K562 (cell line): ENCODE measurements around the gene GPR153. TPM values are rescaled to one million over a fixed set of nuclear protein-coding genes. Genes with fewer than 3 reads are reported as not detected.

ENCODE experiments used
- ATAC-seq: fragments of 200-7000 bp; cut with Tn5 transposase; 3 replicates; pipeline ENCODE4 v1.9.1; 2020; ENCODE audit warnings: moderate library complexity
- BruUV-seq: library from RNA; stranded (reverse); fragments of 400-500 nt; replicated peaks from 2 replicates; lab custom pipeline; 2021; lab: Mats Ljungman, UMichigan
- CTCF ChIA-PET: fragments of 300-600 bp; formaldehyde crosslinking; extraction: SDS; loops from one replicate; lab custom pipeline; 2021; ENCODE audit warnings: low intra/inter-chr PET ratio; lab: Yijun Ruan, JAX
- POLR2A ChIA-PET: fragments of 300-600, 350-650 bp; sonication (Branson Sonifier 250); formaldehyde crosslinking; extraction: SDS; loops from one replicate; lab custom pipeline; 2021; ENCODE audit warnings: antibody characterized with exemption, inconsistent platforms; lab: Yijun Ruan, JAX
- DNase-seq, 4 experiments: peaks; one replicate each; pipeline versions ENCODE4 v3.0.0 to v3.0.0-alpha.2; 2011 to 2018; ENCODE audit warnings: low spot score in 3 of 4, mixed read lengths in 3 of 4; ENCODE audit errors: extremely low read depth in 1 of 4
- FAIRE-seq: peaks from 2 replicates; lab custom pipeline; 2011; peaks lifted over from hg19 to GRCh38; lab: Jason Lieb, UNC
- H2AFZ ChIP-seq: 2 replicates; pipeline ENCODE4 v1.6.0; 2011; ENCODE audit warnings: low read depth, low read length, control low read depth, inconsistent platforms
- H3K27ac ChIP-seq: fragments of 200-600 bp; 3 replicates; pipeline ENCODE4 v1.8.0; 2011; ENCODE audit warnings: low read depth, mild to moderate bottlenecking, control low read depth, inconsistent platforms, low read length, moderate library complexity, mixed read lengths; ENCODE audit errors: extremely low read depth
- H3K27me3 ChIP-seq, 2 experiments: fragments of 300-600 bp in 1 of 2; 2 replicates in 1 of 2; 3 replicates in 1 of 2; pipeline versions ENCODE4 v1.6.0 to v1.8.0; 2011; ENCODE audit warnings: inconsistent platforms in 2 of 2, low read length in 2 of 2, mild to moderate bottlenecking in 1 of 2, mixed read lengths in 1 of 2, moderate library complexity in 1 of 2; ENCODE audit not compliant: control insufficient read depth in 2 of 2, insufficient read depth in 2 of 2
- H3K36me3 ChIP-seq: fragments of 300-600 bp; 3 replicates; pipeline ENCODE4 v1.8.0; 2011; ENCODE audit warnings: mild to moderate bottlenecking, low read length, inconsistent platforms; ENCODE audit not compliant: control insufficient read depth, insufficient read depth
- H3K4me1 ChIP-seq, 2 experiments: fragments of 200-600 bp in 1 of 2; replicated peaks in 1 of 2; 2 replicates in 1 of 2; 3 replicates in 1 of 2; pipeline versions ENCODE4 v1.5.1 to v1.8.0; 2011; ENCODE audit warnings: inconsistent platforms in 2 of 2, low read length in 2 of 2, mild to moderate bottlenecking in 1 of 2, mixed read lengths in 1 of 2, moderate library complexity in 1 of 2; ENCODE audit not compliant: control insufficient read depth in 2 of 2, insufficient read depth in 2 of 2
- H3K4me2 ChIP-seq: 2 replicates; pipeline ENCODE4 v1.6.1; 2011; ENCODE audit warnings: low read length, control low read depth, inconsistent platforms, mixed read lengths; ENCODE audit not compliant: insufficient read depth
- H3K4me3 ChIP-seq: fragments of 200-600 bp; sonication (generic), shearing (Covaris generic); 2 replicates; pipeline ENCODE4 v1.5.1; 2016; ENCODE audit warnings: control low read depth, inconsistent platforms
- H3K79me2 ChIP-seq: fragments of 200-600 bp; 3 replicates; pipeline ENCODE4 v1.8.0; 2011; ENCODE audit warnings: low read length, inconsistent platforms; ENCODE audit not compliant: control insufficient read depth, insufficient read depth
- H3K9ac ChIP-seq, 2 experiments: 2 replicates each; pipeline versions ENCODE4 v1.6.0 to v1.6.1; 2011; ENCODE audit warnings: low read depth in 2 of 2, low read length in 2 of 2, control low read depth in 1 of 2, inconsistent platforms in 1 of 2, mild to moderate bottlenecking in 1 of 2, mixed read lengths in 1 of 2; ENCODE audit not compliant: insufficient read depth in 1 of 2
- H3K9me1 ChIP-seq: one replicate; pipeline ENCODE4 v1.6.0; 2011; ENCODE audit warnings: inconsistent platforms, mild to moderate bottlenecking, low read length, moderate library complexity; ENCODE audit not compliant: control insufficient read depth, insufficient read depth
- H3K9me3 ChIP-seq: replicated peaks from 2 replicates; pipeline ENCODE4 v1.5.1; 2011; ENCODE audit warnings: low read depth, low read length, inconsistent platforms; ENCODE audit not compliant: control insufficient read depth, insufficient read depth
- H4K20me1 ChIP-seq: replicated peaks from 2 replicates; pipeline ENCODE4 v1.6.1; 2011; ENCODE audit warnings: low read length, inconsistent platforms, mixed read lengths; ENCODE audit not compliant: control insufficient read depth, insufficient read depth
- BHLHE40 ChIP-seq: IDR thresholded peaks from 2 replicates; pipeline ENCODE4 v1.6.1; 2011; ENCODE audit warnings: low read length, improper control_type of control experiment
- ERF ChIP-seq: fragments of 450-650 bp; formaldehyde crosslinking; IDR thresholded peaks from 2 replicates; pipeline ENCODE4 v1.4.0; 2020; ENCODE audit warnings: mild to moderate bottlenecking, mixed read lengths
- RBM14 ChIP-seq: fragments of 200-400 bp; formaldehyde crosslinking; IDR thresholded peaks from 2 replicates; pipeline ENCODE4 v1.6.1; 2018; ENCODE audit warnings: low read depth, mild to moderate bottlenecking, low read length, moderate library complexity, borderline replicate concordance; ENCODE audit not compliant: insufficient read depth
- WGBS: fragments of 100-300 bp; shearing (Covaris generic); methylation state at CpG from one replicate; pipeline ENCODE4 v1.1.6; 2016; ENCODE audit warnings: low coverage, mixed read lengths; ENCODE audit not compliant: insufficient coverage; ENCODE audit errors: missing lambda C conversion rate; 5-methylcytosine and 5-hydroxymethylcytosine counted together
- in situ Hi-C: fragments of 300-500 bp; cut with MboI; formaldehyde crosslinking; loops from 4 replicates; pipeline ENCODE4 v1.15.0; 2018; ENCODE audit warnings: inconsistent platforms, mixed read lengths
- intact Hi-C: fragments of 100-400 bp; cut with micrococcal nuclease; formaldehyde crosslinking; loops from 2 replicates; pipeline ENCODE4 v1.14.2; 2022
- polyA plus RNA-seq, 8 experiments: library from polyadenylated mRNA; depleted of rRNA in 4 of 8; stranded (reverse) in 5 of 8; unstranded in 3 of 8; fragments of >200 nt; fragmentation: Nextera tagmentation in 2 of 8; fragmentation: Illumina TruSeq in 1 of 8; extraction: Ambion mirVana in 2 of 8; extraction: Trizol in 1 of 8; gene quantifications; 2 replicates each; pipeline versions ENCODE4 v1.2.1 to v1.2.3, GENCODE V29; 2011 to 2014; ENCODE audit warnings: inconsistent platforms in 1 of 8, missing spikeins in 1 of 8
- total RNA-seq, 7 experiments: library from RNA; depleted of rRNA in 6 of 7; stranded (reverse); fragments of >200 nt in 6 of 7; fragmentation: Illumina TruSeq in 2 of 7; extraction: Trizol in 2 of 7; gene quantifications; 2 replicates each; pipeline versions ENCODE4 v1.2.1 to v1.2.3, GENCODE V29; 2011 to 2021; ENCODE audit warnings: low replicate concordance in 1 of 7
- TF ChIP-seq, protein P1 (sequence below): IDR thresholded peaks from 2 replicates; pipeline ENCODE4 v1.6.1; 2012; ENCODE audit warnings: low read depth, low read length, improper control_type of control experiment, borderline replicate concordance

GPR153 gene
- total and polyA plus RNA-seq, 9 of the 15 experiments (the other 6 are each of a cell fraction or from before 2014, with no cell fraction given) = 0.01 to 1.5 (median 0.51) TPM

DNA sequence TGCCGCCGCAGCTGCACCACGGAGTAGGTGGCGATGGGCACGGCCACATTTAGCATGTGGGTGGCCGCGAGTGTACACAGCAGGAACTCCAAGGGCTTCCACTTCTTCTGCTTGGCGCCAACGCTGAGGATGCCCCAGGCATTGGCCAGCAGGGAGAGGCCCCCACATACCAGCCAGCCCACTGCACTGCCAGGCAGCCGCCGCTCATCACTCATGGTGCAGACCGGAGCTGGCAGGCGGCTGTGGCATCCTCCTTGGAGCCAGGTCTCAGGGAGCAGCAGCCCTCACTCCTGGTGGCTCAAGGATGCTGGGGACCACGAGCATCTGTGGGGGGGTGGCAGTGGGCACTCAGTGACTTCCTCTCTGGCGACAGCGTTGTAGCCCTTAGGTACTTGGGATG is 6.2 kb downstream of the GPR153 start:
- WGBS = 47% methylated on average over 16 of the region's 16 CpGs
- Histone ChIP-seq H3K79me2 (no peaks in the 10 kb centered on the region), H3K27ac (no peak overlapping the region), H3K4me1 (peaks cover 0 to 41% of the 10 kb centered on the region in 2 experiments; a peak in 2 of 5 replicates), H3K9me3 (no peaks in the 10 kb centered on the region), H4K20me1 (peaks cover 38% of the 10 kb centered on the region), H3K9ac (no peak overlapping the region), H3K9me1 (peaks cover 10% of the 10 kb centered on the region), H3K27me3 (peaks cover 14 to 52% of the 10 kb centered on the region in 2 experiments; a peak in 4 of 5 replicates), H3K36me3 (no peaks in the 10 kb centered on the region), H3K4me3 (no peak overlapping the region), H3K4me2 (no peak overlapping the region), H2AFZ (no peak overlapping the region)
- DNase-seq (no peak), ATAC-seq (no peak), FAIRE-seq (no peak)
- in situ Hi-C loops (loop anchor here (25.0 kb wide), 1 partner anchor 958 kb away; no protein-coding TSS in a partner anchor), intact Hi-C loops (no loop called here)
- BruUV-seq = no TSS peak
- TF ChIP-seq ERF (CRISPR knock-in tag) = no peak
- TF ChIP-seq, protein P1, sequence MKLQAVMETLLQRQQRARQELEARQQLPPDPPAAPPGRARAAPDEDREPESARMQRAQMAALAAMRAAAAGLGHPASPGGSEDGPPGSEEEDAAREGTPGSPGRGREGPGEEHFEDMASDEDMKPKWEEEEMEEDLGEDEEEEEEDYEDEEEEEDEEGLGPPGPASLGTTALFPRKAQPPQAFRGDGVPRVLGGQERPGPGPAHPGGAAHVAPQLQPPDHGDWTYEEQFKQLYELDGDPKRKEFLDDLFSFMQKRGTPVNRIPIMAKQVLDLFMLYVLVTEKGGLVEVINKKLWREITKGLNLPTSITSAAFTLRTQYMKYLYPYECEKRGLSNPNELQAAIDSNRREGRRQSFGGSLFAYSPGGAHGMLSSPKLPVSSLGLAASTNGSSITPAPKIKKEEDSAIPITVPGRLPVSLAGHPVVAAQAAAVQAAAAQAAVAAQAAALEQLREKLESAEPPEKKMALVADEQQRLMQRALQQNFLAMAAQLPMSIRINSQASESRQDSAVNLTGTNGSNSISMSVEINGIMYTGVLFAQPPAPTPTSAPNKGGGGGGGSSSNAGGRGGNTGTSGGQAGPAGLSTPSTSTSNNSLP = no peak
- no peak for TF ChIP-seq BHLHE40
- TF ChIP-seq RBM14 = 0 out of 2 replicates have a peak, but pooled peaks have one; percentile 54
- ChIA-PET CTCF (no interaction called here), POLR2A (no interaction called here)
